ENCODE results near the gene NR2C2.
"Not testable (repeated sequence)": the region's sequence is repeated elsewhere in the genome, so short reads cannot be mapped to it uniquely, and the experiment has no call there.

Gene NR2C2

GRCh38 chr3:14957925-14958324, 10.5 kb downstream of the NR2C2 start:
- no peak for DNase-seq (ENCODE audit: low spot score)
- FAIRE-seq = no peak

DNA sequence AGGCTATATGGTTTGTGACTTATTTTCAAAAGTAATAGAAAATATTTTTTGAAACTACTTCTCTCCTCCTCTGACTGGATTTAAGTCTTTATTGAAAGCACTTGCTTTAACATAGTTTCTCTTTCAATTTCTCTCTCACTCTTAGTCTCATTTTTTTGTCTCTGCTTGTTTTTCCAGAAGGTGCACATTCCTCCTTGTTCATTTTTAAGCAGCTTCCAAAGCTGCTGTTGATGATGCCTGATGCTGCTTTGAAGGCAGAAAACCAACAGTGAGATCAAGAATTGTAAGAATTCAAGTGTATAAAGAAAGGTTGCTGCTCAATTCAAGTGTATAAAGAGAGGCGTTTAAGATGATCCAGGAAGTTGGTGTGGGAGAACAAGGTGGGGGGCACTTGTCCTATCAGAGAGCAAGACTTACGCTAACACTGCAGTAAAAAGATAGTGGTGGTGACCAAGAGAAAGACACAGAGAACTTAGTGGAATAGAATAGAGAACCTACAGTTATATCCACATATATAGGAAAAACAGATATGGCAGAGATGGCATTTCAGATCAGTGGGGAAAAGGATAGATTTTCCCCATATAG, 12.1 kb downstream of the NR2C2 start:
- FAIRE-seq = no peak

GRCh38 chr3:14962762-14963161, 15.4 kb downstream of the NR2C2 start:
- DNase-seq (ENCODE audit: low spot score) (peak; percentile 67), FAIRE-seq (peak; percentile 82)

More for the DNA sequence above, 12.1 kb downstream of the NR2C2 start:
- no peak for DNase-seq (ENCODE audit: low spot score)

DNA sequence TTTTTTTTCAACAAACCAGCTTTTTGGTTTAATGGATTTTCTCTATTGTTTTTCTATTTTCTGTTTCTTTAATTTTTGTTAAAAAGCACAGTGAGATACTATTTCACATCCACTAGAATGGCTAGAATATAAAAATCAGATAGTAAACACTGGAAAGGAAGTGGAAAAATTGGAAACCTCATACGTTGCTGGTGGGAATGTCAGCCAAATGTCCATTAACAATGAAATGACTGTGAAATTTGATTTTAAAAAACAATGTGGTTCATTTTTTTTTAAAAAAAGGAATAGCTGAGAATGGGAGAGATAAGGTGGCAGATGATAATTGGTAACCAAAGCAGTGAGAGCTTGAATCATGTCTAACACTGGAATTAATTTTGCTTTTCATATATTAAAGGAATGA, 19.9 kb downstream of the NR2C2 start:
- DNase-seq (ENCODE audit: low spot score) = no peak
- no peak for FAIRE-seq

- FAIRE-seq (no peak), DNase-seq (ENCODE audit: low spot score) (no peak)
Measured at GRCh38 chr3:14969671-14970070, 22.3 kb downstream of the NR2C2 start.

- DNase-seq (ENCODE audit: low spot score) = no peak
- no peak for FAIRE-seq
Measured at GRCh38 chr3:14976317-14976716, 28.9 kb downstream of the NR2C2 start.

DNA sequence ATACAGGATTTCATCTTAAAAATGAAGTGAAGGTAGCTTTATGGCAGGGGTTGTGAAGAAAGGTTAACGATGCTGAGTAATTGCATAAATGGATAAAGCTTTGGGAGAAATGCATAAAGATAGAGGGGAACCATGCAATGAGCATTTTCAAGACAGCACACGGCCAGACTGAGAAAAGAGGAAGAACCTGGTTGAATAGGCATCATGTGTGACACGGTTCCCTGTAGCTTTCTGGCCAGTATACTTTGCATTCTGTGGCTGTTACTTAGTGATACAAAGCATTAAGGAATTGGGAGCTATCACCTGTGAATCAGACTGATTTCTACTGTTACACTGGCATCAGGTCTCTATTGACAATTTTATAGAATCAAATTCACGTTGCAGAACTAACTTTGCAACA, 33.3 kb downstream of the NR2C2 start:
- FAIRE-seq (no peak), DNase-seq (ENCODE audit: low spot score) (no peak)

- no peak for DNase-seq (ENCODE audit: low spot score)
- no peak for FAIRE-seq
Measured at GRCh38 chr3:14984581-14985113, 37.3 kb downstream of the NR2C2 start.

- DNase-seq (ENCODE audit: low spot score) (no peak), FAIRE-seq (no peak)
Measured at GRCh38 chr3:14988988-14989394, 41.6 kb downstream of the NR2C2 start.

- FAIRE-seq (no peak), DNase-seq (ENCODE audit: low spot score) (no peak)
Measured at GRCh38 chr3:14989943-14990779, 42.8 kb downstream of the NR2C2 start.

- DNase-seq (ENCODE audit: low spot score) = no peak
- FAIRE-seq = no peak
Measured at GRCh38 chr3:14990780-14991148, 43.4 kb downstream of the NR2C2 start.

GRCh38 chr3:14991151-14991742, 43.9 kb downstream of the NR2C2 start:
- DNase-seq (ENCODE audit: low spot score) (no peak), FAIRE-seq (no peak)

DNA sequence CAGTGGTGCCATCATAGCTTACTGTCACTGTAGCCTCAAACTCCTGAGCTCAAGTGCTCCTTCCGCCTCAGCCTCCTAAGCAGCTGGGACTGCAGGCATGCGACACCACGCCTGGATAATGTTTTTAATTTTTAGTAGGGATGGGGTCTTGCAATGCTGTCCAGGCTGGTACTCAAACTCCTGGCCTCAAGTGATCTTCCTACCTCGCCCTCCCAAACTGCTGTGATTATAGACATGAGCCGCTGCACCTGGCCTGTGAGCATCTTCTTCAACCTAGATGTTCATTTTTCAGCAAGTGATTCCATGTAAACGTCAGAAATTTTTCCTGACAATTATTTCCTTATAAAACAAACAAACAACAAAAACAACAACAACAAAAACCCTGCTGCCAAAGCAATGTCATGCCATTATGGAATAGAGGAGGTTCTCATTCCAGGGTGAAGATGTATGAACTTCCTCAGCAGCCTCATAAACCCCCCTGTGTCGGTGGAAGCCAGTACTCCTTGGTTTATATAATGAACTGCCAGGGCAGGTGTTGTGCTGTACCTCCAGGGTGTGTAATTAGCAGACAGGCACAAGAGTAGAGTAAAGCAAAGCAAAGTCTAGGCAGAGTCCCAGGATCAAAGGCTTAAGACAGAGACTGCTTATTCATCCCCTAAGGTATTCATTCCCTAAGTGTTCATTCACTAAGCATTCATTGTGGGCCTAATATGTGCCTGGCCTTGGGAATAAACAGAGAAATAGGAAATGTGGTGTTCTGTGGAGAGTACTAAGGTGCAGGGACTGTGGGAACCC, 44.6 kb downstream of the NR2C2 start:
- FAIRE-seq (no peak), DNase-seq (ENCODE audit: low spot score) (no peak)

DNA sequence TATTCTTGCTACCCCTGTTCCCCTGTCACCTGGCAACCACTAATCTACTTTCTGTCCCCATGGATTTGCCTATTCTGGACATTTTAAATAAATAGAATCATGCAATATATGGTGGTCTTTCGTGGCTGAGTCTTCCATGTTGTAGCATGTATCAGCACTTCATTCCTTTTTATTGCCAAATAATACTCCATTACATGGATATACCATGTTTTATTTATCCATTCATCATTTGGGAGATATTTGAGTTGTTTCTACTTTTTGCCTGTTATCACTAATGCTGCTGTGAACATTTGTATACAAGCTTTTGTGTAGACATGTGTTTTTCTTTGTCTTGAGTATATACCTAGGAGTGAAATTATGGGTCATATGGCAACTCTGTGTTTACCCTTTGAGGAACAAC, 50.6 kb downstream of the NR2C2 start:
- FAIRE-seq (no peak), DNase-seq (ENCODE audit: low spot score) (no peak)

GRCh38 chr3:14999182-14999581, 51.8 kb downstream of the NR2C2 start:
- FAIRE-seq; DNase-seq (ENCODE audit: low spot score): not testable (repeated sequence)

GRCh38 chr3:15007681-15008141, 60.3 kb downstream of the NR2C2 start:
- FAIRE-seq (no peak), DNase-seq (ENCODE audit: low spot score) (no peak)

GRCh38 chr3:15009167-15009566, 61.8 kb downstream of the NR2C2 start:
- FAIRE-seq (no peak), DNase-seq (ENCODE audit: low spot score) (no peak)

GRCh38 chr3:15010664-15011063, 63.3 kb downstream of the NR2C2 start:
- FAIRE-seq (no peak), DNase-seq (ENCODE audit: low spot score) (peak; percentile 10)

DNA sequence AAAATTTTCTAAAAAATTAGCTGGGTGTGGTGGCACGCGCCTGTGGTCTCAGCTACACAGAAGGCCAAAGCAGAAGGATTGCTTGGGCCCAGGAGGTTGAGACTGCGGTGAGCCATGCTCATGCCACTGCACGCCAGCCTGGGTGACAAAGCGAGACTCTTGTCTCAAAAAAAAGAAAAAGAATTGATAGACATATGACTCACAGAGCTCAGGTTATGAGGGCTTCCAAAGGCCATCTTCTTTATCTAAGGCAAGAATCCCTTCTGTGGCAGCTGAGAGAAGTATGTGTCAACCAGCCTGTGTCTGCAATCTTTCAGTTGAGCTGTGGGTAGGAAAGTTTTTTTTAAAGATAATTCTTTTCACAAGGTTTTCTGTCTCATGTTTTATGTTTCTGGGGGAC, 63.8 kb downstream of the NR2C2 start:
- FAIRE-seq = no peak
- peak; percentile 13 for DNase-seq (ENCODE audit: low spot score)

DNA sequence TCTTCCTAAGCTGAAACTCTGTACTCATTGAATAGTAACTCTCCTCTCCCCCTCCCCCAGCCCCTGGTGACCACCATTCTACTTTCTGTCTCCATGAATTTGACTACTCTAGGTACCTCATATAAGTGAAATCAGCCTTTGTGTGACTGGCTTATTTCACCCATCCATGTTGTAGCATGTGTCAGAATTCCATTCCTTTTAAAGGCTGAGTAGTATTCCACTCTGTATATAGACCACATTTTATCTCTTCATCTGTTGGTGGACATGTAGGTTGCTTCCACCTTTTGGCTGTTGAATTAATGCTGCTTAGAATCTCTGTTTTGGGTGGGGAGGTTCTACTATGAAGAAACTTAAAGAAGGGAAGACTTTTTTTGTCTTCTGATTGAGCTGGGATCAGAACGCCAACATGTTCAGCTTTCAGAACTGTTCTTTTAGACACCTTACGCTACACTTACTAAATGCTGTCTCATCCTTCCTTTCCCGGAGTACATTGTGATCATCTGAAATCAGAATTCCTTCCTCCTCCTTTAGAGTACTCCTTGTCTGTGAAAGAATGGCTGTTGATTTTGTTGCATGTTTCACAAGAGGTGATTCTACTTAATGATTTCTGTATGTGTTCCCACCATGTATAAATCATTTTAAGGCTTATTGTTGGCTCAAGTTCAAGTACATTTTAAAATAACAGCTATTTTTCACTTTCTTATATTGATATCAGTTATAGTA, 67.4 kb downstream of the NR2C2 start:
- DNase-seq (ENCODE audit: low spot score) = no peak
- no peak for FAIRE-seq

DNA sequence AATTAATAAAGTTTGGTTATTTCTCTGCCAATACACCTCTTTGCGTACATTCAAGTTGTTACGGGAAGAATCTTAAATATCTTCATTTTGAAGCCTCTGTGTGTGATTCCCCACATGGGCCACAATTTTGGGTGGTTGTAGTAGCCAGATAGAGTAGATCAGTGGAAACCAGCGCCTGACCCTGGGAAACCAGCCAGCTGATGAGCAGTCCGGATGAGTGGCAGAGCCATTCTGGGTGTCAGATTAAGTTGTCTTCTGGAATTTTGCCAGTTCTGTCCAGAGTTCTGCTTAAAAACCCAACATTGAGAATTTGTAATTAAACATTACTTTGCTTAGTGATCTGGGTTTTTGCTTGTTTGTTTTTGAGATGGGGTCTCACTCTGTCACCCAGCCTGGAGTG, 68.1 kb downstream of the NR2C2 start:
- no peak for DNase-seq (ENCODE audit: low spot score)
- no peak for FAIRE-seq

Data from RCC 7860 (cell line).